Sigmoid colon (tissue), 7 donors: ENCODE results near the gene LCT. TPM values are rescaled to one million over a fixed set of nuclear protein-coding genes. Genes with fewer than 3 reads are reported as not detected.

Experiments
- DNase-seq: peaks from one replicate; pipeline ENCODE4 v3.0.0-alpha.2; 2019
- H3K27ac ChIP-seq, 4 donors: fragments of 200-600 bp; sonication (generic); one replicate each; pipeline ENCODE4 v1.5.1; 2016 to 2019; ENCODE audit warnings: mild to moderate bottlenecking in 1 of 4
- H3K27me3 ChIP-seq, 3 donors: fragments of 200-600 bp; sonication (generic); one replicate each; pipeline ENCODE4 v1.5.1; 2019; ENCODE audit warnings: mild to moderate bottlenecking in 1 of 3
- H3K36me3 ChIP-seq, 4 donors: fragments of 200-600 bp; sonication (generic); one replicate each; pipeline ENCODE4 v1.5.1; 2016 to 2019
- H3K4me1 ChIP-seq, 4 donors: fragments of 200-600 bp; sonication (generic); one replicate each; pipeline ENCODE4 v1.5.1; 2017 to 2019
- H3K4me3 ChIP-seq, 4 donors: fragments of 200-600 bp; sonication (generic); one replicate each; pipeline ENCODE4 v1.5.1; 2017 to 2019; ENCODE audit warnings: mild to moderate bottlenecking in 2 of 4, moderate library complexity in 1 of 4
- H3K9me3 ChIP-seq, 4 donors: fragments of 200-600 bp in 3 of 4; sonication (generic) in 3 of 4; one replicate each; pipeline versions ENCODE4 v1.5.1 to v1.6.1; 2013 to 2019
- EP300 ChIP-seq, 4 donors: sonication (generic); formaldehyde crosslinking; IDR thresholded peaks; one replicate each; pipeline ENCODE4 v1.6.1; 2017; ENCODE audit warnings: antibody characterized with exemption in 4 of 4
- POLR2A ChIP-seq, 2 donors: fragments of 450-650 bp; IDR thresholded peaks; one replicate each; pipeline ENCODE4 v1.6.1; 2016; ENCODE audit warnings: antibody characterized with exemption in 2 of 2, mild to moderate bottlenecking in 2 of 2, moderate library complexity in 2 of 2
- POLR2AphosphoS5 ChIP-seq, 4 donors: sonication (generic); formaldehyde crosslinking; IDR thresholded peaks; one replicate each; pipeline ENCODE4 v1.6.1; 2017; ENCODE audit warnings: antibody characterized with exemption in 4 of 4
- WGBS, 2 donors: extraction: QIAGEN DNeasy Blood & Tissue Kit; methylation state at CpG; one replicate each; pipeline ENCODE4 v1.1.7; 2013; 5-methylcytosine and 5-hydroxymethylcytosine counted together
- intact Hi-C: fragments of 100-400 bp; cut with DNase I; formaldehyde crosslinking; loops from one replicate; pipeline ENCODE4 v1.15.1; 2023
- polyA plus RNA-seq, 3 donors: library from polyadenylated mRNA; stranded (reverse); fragments of 200-250 nt; gene quantifications; one replicate each; pipeline ENCODE4 v1.2.3, GENCODE V29; 2013
- total RNA-seq, 4 donors: library from RNA; depleted of rRNA; stranded (reverse); fragments of >200 nt; gene quantifications; one replicate each; pipeline ENCODE4 v1.1.0, GENCODE V29; 2016
- TF ChIP-seq, protein P1 (sequence below), 4 experiments: fragments of 450-650 bp in 3 of 4; fragments of 200-600 bp in 1 of 4; IDR thresholded peaks; one replicate each; pipeline ENCODE4 v1.5.1; 2016 to 2019; ENCODE audit warnings: antibody characterized with exemption in 4 of 4, mild to moderate bottlenecking in 3 of 4, moderate library complexity in 2 of 4
- donor health status: healthy with polysubstance abuse.
- donor health status: Bipolar disorder and iron deficiency.
- donor health status: healthy.

The LCT gene
- total and polyA plus RNA-seq, 7 donors, result under 0.01 to 0.23 (median 0.03) TPM; not detected in 4

GRCh38 chr2:135829378-135830135, 7.4 kb downstream of the LCT start:
- no peaks in the 10 kb centered on the region for H3K36me3 ChIP-seq
- no peaks in the 10 kb centered on the region for H3K27me3 ChIP-seq
- H3K9me3 ChIP-seq, result no peaks in the 10 kb centered on the region
- TF ChIP-seq, protein P1, sequence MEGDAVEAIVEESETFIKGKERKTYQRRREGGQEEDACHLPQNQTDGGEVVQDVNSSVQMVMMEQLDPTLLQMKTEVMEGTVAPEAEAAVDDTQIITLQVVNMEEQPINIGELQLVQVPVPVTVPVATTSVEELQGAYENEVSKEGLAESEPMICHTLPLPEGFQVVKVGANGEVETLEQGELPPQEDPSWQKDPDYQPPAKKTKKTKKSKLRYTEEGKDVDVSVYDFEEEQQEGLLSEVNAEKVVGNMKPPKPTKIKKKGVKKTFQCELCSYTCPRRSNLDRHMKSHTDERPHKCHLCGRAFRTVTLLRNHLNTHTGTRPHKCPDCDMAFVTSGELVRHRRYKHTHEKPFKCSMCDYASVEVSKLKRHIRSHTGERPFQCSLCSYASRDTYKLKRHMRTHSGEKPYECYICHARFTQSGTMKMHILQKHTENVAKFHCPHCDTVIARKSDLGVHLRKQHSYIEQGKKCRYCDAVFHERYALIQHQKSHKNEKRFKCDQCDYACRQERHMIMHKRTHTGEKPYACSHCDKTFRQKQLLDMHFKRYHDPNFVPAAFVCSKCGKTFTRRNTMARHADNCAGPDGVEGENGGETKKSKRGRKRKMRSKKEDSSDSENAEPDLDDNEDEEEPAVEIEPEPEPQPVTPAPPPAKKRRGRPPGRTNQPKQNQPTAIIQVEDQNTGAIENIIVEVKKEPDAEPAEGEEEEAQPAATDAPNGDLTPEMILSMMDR (IDR thresholded peaks at IDR 0.05), result no peak
- no peak for TF ChIP-seq POLR2A (IDR thresholded peaks at IDR 0.05)
- TF ChIP-seq POLR2AphosphoS5 (IDR thresholded peaks at IDR 0.05), result no peak
- TF ChIP-seq EP300 (IDR thresholded peaks at IDR 0.05), result no peak
- no peaks in the 10 kb centered on the region for H3K4me1 ChIP-seq
- DNase-seq, result no peak
- no peak overlapping the region for H3K27ac ChIP-seq
- no peak overlapping the region for H3K4me3 ChIP-seq
- 92 to 95% methylated on average over 13 of the region's 13 CpGs for WGBS, 2 donors
- intact Hi-C loops, result no loop called here

DNA sequence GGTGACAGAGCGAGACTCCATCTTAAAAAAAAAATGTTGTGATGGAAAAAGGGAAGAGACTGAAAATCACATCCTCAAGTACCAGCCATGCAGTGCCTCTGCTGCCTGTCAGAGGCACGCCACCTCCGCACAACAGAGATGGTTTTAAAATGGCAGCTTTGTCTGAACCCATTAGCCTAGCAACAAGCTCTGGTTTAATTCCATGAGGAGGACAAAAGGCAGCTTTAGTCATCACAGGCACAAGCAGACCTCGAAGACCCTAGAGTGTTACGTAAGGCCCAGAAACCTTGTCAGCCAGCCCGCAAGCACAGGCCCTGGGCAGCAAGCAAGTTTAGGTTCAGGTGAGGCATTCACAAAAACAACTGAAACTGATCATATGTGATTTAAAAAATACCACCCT, 10.4 kb downstream of the LCT start:
- Histone ChIP-seq H3K4me3 (no peak overlapping the region), H3K27me3 (no peaks in the 10 kb centered on the region), H3K4me1 (no peaks in the 10 kb centered on the region), H3K9me3 (peaks cover 0 to 2% (median 0%) of the 10 kb centered on the region in 4 donors), H3K36me3 (no peaks in the 10 kb centered on the region), H3K27ac (no peak overlapping the region)
- intact Hi-C loops, result no loop called here
- TF ChIP-seq EP300 (IDR thresholded peaks at IDR 0.05) (no peak), POLR2AphosphoS5 (IDR thresholded peaks at IDR 0.05) (no peak), POLR2A (IDR thresholded peaks at IDR 0.05) (no peak)
- TF ChIP-seq, protein P1 (IDR thresholded peaks at IDR 0.05), result no peak
- no peak for DNase-seq
- 94 to 96% methylated on average over 6 of the region's 6 CpGs for WGBS, 2 donors

GRCh38 chr2:135825550-135826176, 11.3 kb downstream of the LCT start:
- TF ChIP-seq, protein P1 (IDR thresholded peaks at IDR 0.05), result no peak
- TF ChIP-seq EP300 (IDR thresholded peaks at IDR 0.05) (no peak), POLR2A (IDR thresholded peaks at IDR 0.05) (no peak), POLR2AphosphoS5 (IDR thresholded peaks at IDR 0.05) (no peak)
- no peaks in the 10 kb centered on the region for H3K36me3 ChIP-seq
- no peak overlapping the region for H3K4me3 ChIP-seq
- H3K27ac ChIP-seq, result no peak overlapping the region
- WGBS, 2 donors, result 16 to 26% methylated on average over 11 of the region's 11 CpGs
- no peak for DNase-seq
- H3K9me3 ChIP-seq, result peaks cover 0 to 2% (median 0%) of the 10 kb centered on the region in 4 donors
- H3K27me3 ChIP-seq, result no peaks in the 10 kb centered on the region
- H3K4me1 ChIP-seq, result no peaks in the 10 kb centered on the region
- intact Hi-C loops, result no loop called here

DNA sequence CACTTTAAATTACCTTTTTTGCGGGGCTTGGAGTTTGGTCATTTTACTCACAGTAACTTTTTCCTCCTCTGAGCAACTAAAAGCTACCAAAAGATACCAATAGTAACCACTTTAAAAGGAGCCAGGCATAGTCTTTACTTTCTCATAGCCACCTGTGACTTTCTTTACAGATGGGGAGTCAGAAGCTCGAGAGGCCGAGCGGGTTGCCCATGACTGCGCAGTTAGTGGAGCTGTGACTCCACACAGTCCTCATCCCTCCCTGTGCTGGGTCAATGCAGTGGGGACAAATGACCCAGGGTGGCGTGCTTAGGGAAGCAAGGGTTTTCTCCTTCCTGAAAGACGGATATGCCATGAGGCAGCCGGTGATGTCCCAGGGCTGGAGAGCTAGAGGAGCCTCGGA, 11.9 kb downstream of the LCT start:
- intact Hi-C loops, result no loop called here
- no peaks in the 10 kb centered on the region for H3K4me1 ChIP-seq
- H3K36me3 ChIP-seq, result no peaks in the 10 kb centered on the region
- 75 to 81% methylated on average over 9 of the region's 9 CpGs for WGBS, 2 donors
- no peaks in the 10 kb centered on the region for H3K27me3 ChIP-seq
- no peak overlapping the region for H3K27ac ChIP-seq
- no peak for DNase-seq
- peaks cover 0 to 2% (median 0%) of the 10 kb centered on the region in 4 donors for H3K9me3 ChIP-seq
- TF ChIP-seq POLR2A (IDR thresholded peaks at IDR 0.05) (no peak), EP300 (IDR thresholded peaks at IDR 0.05) (no peak), POLR2AphosphoS5 (IDR thresholded peaks at IDR 0.05) (no peak)
- TF ChIP-seq, protein P1 (IDR thresholded peaks at IDR 0.05), result no peak
- H3K4me3 ChIP-seq, result no peak overlapping the region
